GM04503 (cell line): ENCODE data around the gene ATE1.

Experiments used
- DNase-seq: peaks from one replicate; pipeline ENCODE4 v3.0.0-alpha.2; 2012; ENCODE audit warnings: low read depth

Gene ATE1

GRCh38 chr10:121870413-121870812 is 57.4 kb downstream of the ATE1 start:
- no peak for DNase-seq

GRCh38 chr10:121865554-121865953 is 62.3 kb downstream of the ATE1 start:
- no peak for DNase-seq

- DNase-seq, result no peak
These were observed 63.2 kb downstream of the ATE1 start for GRCh38 chr10:121864653-121865052.

- DNase-seq, result no peak
These were observed 63.7 kb downstream of the ATE1 start for GRCh38 chr10:121864168-121864567.

- DNase-seq, result no peak
These were observed 65.2 kb downstream of the ATE1 start for GRCh38 chr10:121862649-121863048.

- DNase-seq, result no peak
These were observed 65.8 kb downstream of the ATE1 start for GRCh38 chr10:121862042-121862441.

- no peak for DNase-seq
These were observed 67.0 kb downstream of the ATE1 start for GRCh38 chr10:121860810-121861209.

GRCh38 chr10:121854809-121855445 is 72.9 kb downstream of the ATE1 start:
- DNase-seq, result no peak

GRCh38 chr10:121853950-121854349 is 73.9 kb downstream of the ATE1 start:
- no peak for DNase-seq

- DNase-seq, result no peak
These were observed 76.0 kb downstream of the ATE1 start for GRCh38 chr10:121851786-121852185.

GRCh38 chr10:121848082-121848481 is 79.7 kb downstream of the ATE1 start:
- DNase-seq, result no peak

GRCh38 chr10:121846555-121846954 is 81.3 kb downstream of the ATE1 start:
- no peak for DNase-seq

- no peak for DNase-seq
These were observed 82.6 kb downstream of the ATE1 start for GRCh38 chr10:121845044-121845784.

GRCh38 chr10:121844537-121844936 is 83.3 kb downstream of the ATE1 start:
- DNase-seq, result no peak

GRCh38 chr10:121843379-121843778 is 84.5 kb downstream of the ATE1 start:
- DNase-seq, result no peak

GRCh38 chr10:121841862-121842261 is 86.0 kb downstream of the ATE1 start:
- no peak for DNase-seq

GRCh38 chr10:121838931-121839330 is 88.9 kb downstream of the ATE1 start:
- no peak for DNase-seq

GRCh38 chr10:121838149-121838548 is 89.7 kb downstream of the ATE1 start:
- no peak for DNase-seq

- no peak for DNase-seq
These were observed 91.7 kb downstream of the ATE1 start for GRCh38 chr10:121836171-121836570.

GRCh38 chr10:121835376-121835775 is 92.5 kb downstream of the ATE1 start:
- no peak for DNase-seq

GRCh38 chr10:121834757-121835156 is 93.1 kb downstream of the ATE1 start:
- no peak for DNase-seq

- no peak for DNase-seq
These were observed 94.4 kb downstream of the ATE1 start for GRCh38 chr10:121833387-121833786.

- DNase-seq, result no peak
These were observed 95.2 kb downstream of the ATE1 start for GRCh38 chr10:121832647-121833046.

GRCh38 chr10:121831777-121832176 is 96.1 kb downstream of the ATE1 start:
- DNase-seq, result no peak
